HEK293 (cell line): ENCODE data around the gene NCOA3.

Experiments
- CTCF ChIP-seq: fragments of 450-650 bp; formaldehyde crosslinking; IDR thresholded peaks from 2 replicates; pipeline ENCODE4 v1.5.1; 2016; ENCODE audit warnings: missing biosample characterization, missing genetic modification characterization
- HOXA7 ChIP-seq: sonication (generic); formaldehyde crosslinking; IDR thresholded peaks from 2 replicates; pipeline ENCODE4 v1.8.1; 2022; ENCODE audit warnings: missing genetic modification reagents, borderline replicate concordance
- YY1 ChIP-seq: fragments of 450-650 bp; formaldehyde crosslinking; IDR thresholded peaks from 2 replicates; pipeline ENCODE4 v1.5.1; 2018; ENCODE audit warnings: missing biosample characterization, missing genetic modification characterization
- YY2 ChIP-seq: fragments of 450-650 bp; formaldehyde crosslinking; IDR thresholded peaks from 2 replicates; pipeline ENCODE4 v1.5.1; 2016; ENCODE audit warnings: missing biosample characterization, missing genetic modification characterization
- ZBTB21 ChIP-seq: fragments of 450-650 bp; formaldehyde crosslinking; IDR thresholded peaks from 2 replicates; pipeline ENCODE4 v1.5.1; 2017; ENCODE audit warnings: missing biosample characterization, missing genetic modification characterization
- ZBTB6 ChIP-seq: fragments of 450-650 bp; formaldehyde crosslinking; IDR thresholded peaks from 2 replicates; pipeline ENCODE4 v1.5.1; 2017; ENCODE audit warnings: missing biosample characterization, missing genetic modification characterization
- ZNF274 ChIP-seq, 2 experiments: fragments of 200-500 bp in 1 of 2; fragments of 450-650 bp in 1 of 2; sonication (Bioruptor generic) in 1 of 2; formaldehyde crosslinking in 1 of 2; IDR thresholded peaks; 2 replicates each; pipeline versions ENCODE4 v1.5.1 to v1.6.1; 2014 to 2016; ENCODE audit warnings: borderline replicate concordance in 1 of 2, inconsistent platforms in 1 of 2, low read length in 1 of 2, missing biosample characterization in 1 of 2, missing genetic modification characterization in 1 of 2
- ZNF362 ChIP-seq: fragments of 450-650 bp; formaldehyde crosslinking; IDR thresholded peaks from 2 replicates; pipeline ENCODE4 v1.5.1; 2016; ENCODE audit warnings: missing biosample characterization, missing genetic modification characterization
- ZNF658 ChIP-seq: fragments of 450-650 bp; formaldehyde crosslinking; IDR thresholded peaks from 2 replicates; pipeline ENCODE4; 2016; ENCODE audit warnings: missing biosample characterization, missing genetic modification characterization
- TF ChIP-seq, protein P1 (sequence below): sonication (generic); formaldehyde crosslinking; IDR thresholded peaks from 2 replicates; pipeline ENCODE4 v1.8.1; 2022; ENCODE audit warnings: mild to moderate bottlenecking, moderate library complexity, missing genetic modification reagents
- TF ChIP-seq, protein P2 (sequence below): fragments of 450-650 bp; formaldehyde crosslinking; IDR thresholded peaks from 2 replicates; pipeline ENCODE4 v1.5.1; 2016; ENCODE audit warnings: missing biosample characterization, missing genetic modification characterization

DNA sequence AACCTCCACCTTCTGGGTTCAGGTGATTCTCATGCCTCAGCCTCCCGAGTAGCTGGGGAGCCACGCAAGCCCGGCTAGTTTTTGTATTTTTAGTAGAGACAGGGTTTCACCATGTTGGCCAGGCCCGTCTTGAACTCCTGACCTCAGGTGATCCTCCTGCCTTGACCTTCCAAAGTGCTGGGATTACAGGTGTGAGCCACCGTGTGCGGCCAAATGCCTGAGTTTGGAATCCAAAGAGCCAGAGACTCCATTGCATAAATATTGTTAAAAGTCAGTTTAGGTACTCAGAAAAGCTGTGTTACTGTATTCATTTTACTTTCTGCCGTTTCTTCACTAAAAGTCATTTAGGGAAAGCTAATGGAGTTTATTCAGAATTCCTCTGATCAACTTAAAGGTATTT is 146.3 kb downstream of the NCOA3 start:
- TF ChIP-seq CTCF (tag by site-specific recombination) (no peak), ZNF362 (tag by site-specific recombination) (no peak), YY1 (tag by site-specific recombination) (no peak), ZBTB21 (no peak), HOXA7 (no peak), ZNF274 (IDR thresholded peaks at IDR 0.05; ENCODE audit: low read length) (no peak), ZNF274 (tag by site-specific recombination; IDR thresholded peaks at IDR 0.05; ENCODE audit: borderline replicate concordance) (no peak), ZBTB6 (tag by site-specific recombination) (no peak), ZNF658 (no peak), YY2 (no peak)
- TF ChIP-seq, protein P1, sequence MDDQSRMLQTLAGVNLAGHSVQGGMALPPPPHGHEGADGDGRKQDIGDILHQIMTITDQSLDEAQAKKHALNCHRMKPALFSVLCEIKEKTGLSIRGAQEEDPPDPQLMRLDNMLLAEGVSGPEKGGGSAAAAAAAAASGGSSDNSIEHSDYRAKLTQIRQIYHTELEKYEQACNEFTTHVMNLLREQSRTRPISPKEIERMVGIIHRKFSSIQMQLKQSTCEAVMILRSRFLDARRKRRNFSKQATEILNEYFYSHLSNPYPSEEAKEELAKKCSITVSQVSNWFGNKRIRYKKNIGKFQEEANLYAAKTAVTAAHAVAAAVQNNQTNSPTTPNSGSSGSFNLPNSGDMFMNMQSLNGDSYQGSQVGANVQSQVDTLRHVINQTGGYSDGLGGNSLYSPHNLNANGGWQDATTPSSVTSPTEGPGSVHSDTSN (CRISPR knock-in tag): no peak
- TF ChIP-seq, protein P2, sequence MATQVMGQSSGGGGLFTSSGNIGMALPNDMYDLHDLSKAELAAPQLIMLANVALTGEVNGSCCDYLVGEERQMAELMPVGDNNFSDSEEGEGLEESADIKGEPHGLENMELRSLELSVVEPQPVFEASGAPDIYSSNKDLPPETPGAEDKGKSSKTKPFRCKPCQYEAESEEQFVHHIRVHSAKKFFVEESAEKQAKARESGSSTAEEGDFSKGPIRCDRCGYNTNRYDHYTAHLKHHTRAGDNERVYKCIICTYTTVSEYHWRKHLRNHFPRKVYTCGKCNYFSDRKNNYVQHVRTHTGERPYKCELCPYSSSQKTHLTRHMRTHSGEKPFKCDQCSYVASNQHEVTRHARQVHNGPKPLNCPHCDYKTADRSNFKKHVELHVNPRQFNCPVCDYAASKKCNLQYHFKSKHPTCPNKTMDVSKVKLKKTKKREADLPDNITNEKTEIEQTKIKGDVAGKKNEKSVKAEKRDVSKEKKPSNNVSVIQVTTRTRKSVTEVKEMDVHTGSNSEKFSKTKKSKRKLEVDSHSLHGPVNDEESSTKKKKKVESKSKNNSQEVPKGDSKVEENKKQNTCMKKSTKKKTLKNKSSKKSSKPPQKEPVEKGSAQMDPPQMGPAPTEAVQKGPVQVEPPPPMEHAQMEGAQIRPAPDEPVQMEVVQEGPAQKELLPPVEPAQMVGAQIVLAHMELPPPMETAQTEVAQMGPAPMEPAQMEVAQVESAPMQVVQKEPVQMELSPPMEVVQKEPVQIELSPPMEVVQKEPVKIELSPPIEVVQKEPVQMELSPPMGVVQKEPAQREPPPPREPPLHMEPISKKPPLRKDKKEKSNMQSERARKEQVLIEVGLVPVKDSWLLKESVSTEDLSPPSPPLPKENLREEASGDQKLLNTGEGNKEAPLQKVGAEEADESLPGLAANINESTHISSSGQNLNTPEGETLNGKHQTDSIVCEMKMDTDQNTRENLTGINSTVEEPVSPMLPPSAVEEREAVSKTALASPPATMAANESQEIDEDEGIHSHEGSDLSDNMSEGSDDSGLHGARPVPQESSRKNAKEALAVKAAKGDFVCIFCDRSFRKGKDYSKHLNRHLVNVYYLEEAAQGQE: no peak
